ENCODE data around the gene CAVIN2. TPM values are rescaled to one million over a fixed set of nuclear protein-coding genes. Genes with fewer than 3 reads are reported as not detected.
"Not testable (repeated sequence)": the region's sequence is repeated elsewhere in the genome, so short reads cannot be mapped to it uniquely, and the experiment has no call there.

The CAVIN2 gene
- total and polyA plus RNA-seq, 7 experiments from 2014 or later, result 0.29 to 3.7 TPM; not detected in 5

- intact Hi-C loops (cut with micrococcal nuclease), result no loop called here
- ATAC-seq, result no peak
- peaks cover 0 to 14% (median 6%) of the 10 kb centered on the region in 7 donors for H3K4me1 Mint-ChIP-seq
- peaks cover 31 to 52% (median 37%) of the 10 kb centered on the region in 5 donors for H3K27me3 Mint-ChIP-seq
- Histone ChIP-seq H3K4me1 (ENCODE audit: control insufficient read depth in 2 of 2, insufficient read depth in 2 of 2, low read length in 2 of 2) (no peaks in the 10 kb centered on the region), H3K4me3 (ENCODE audit: low read length) (no peak overlapping the region), H3K27ac (ENCODE audit: low read depth, low read length) (no peak overlapping the region), H3K27me3 (ENCODE audit: control insufficient read depth in 2 of 2, insufficient read depth in 2 of 2, low read length in 2 of 2) (no peaks in the 10 kb centered on the region), H3K9me3 (ENCODE audit: control insufficient read depth in 2 of 3, low read length in 3 of 3) (no peaks in the 10 kb centered on the region), H3K36me3 (ENCODE audit: control insufficient read depth in 2 of 3, insufficient read depth in 3 of 3, low read length in 3 of 3) (no peaks in the 10 kb centered on the region)
- no peak overlapping the region for H3K27ac Mint-ChIP-seq
- CTCF ChIA-PET, result no interaction called here
- H3K36me3 Mint-ChIP-seq, result no peaks in the 10 kb centered on the region
- POLR2A ChIA-PET, result no interaction called here
- no peak for DNase-seq
- H3K9me3 Mint-ChIP-seq, result peaks cover 0 to 4% (median 0%) of the 10 kb centered on the region in 11 donors
- H3K4me3 Mint-ChIP-seq, result no peak overlapping the region
These were observed 54.8 kb downstream of the CAVIN2 start for GRCh38 chr2:191791953-191792560.

- H3K36me3 Mint-ChIP-seq, result no peaks in the 10 kb centered on the region
- no peak overlapping the region for H3K4me3 ChIP-seq (ENCODE audit: low read length)
- DNase-seq, result no peak
- H3K4me1 Mint-ChIP-seq, result peaks cover 0 to 16% (median 11%) of the 10 kb centered on the region in 7 donors
- H3K4me1 ChIP-seq (ENCODE audit: control insufficient read depth in 2 of 2, insufficient read depth in 2 of 2, low read length in 2 of 2), result no peaks in the 10 kb centered on the region
- H3K9me3 ChIP-seq (ENCODE audit: control insufficient read depth in 2 of 3, low read length in 3 of 3), result no peaks in the 10 kb centered on the region
- ChIA-PET POLR2A (no interaction called here), CTCF (no interaction called here)
- intact Hi-C loops (cut with micrococcal nuclease), result no loop called here
- no peaks in the 10 kb centered on the region for H3K36me3 ChIP-seq (ENCODE audit: control insufficient read depth in 2 of 3, insufficient read depth in 3 of 3, low read length in 3 of 3)
- H3K27ac ChIP-seq (ENCODE audit: low read depth, low read length), result no peak overlapping the region
- ATAC-seq, result no peak
- peaks cover 0 to 4% (median 0%) of the 10 kb centered on the region in 11 donors for H3K9me3 Mint-ChIP-seq
- H3K27me3 ChIP-seq (ENCODE audit: control insufficient read depth in 2 of 2, insufficient read depth in 2 of 2, low read length in 2 of 2), result no peaks in the 10 kb centered on the region
- H3K27me3 Mint-ChIP-seq, result peaks cover 31 to 52% (median 38%) of the 10 kb centered on the region in 5 donors
- H3K27ac Mint-ChIP-seq, result no peak overlapping the region
- no peak overlapping the region for H3K4me3 Mint-ChIP-seq
These were observed 56.2 kb downstream of the CAVIN2 start for GRCh38 chr2:191790737-191791136.

GRCh38 chr2:191789796-191790195, 57.1 kb downstream of the CAVIN2 start:
- intact Hi-C loops (cut with micrococcal nuclease), result no loop called here
- no peaks in the 10 kb centered on the region for H3K36me3 ChIP-seq (ENCODE audit: control insufficient read depth in 2 of 3, insufficient read depth in 3 of 3, low read length in 3 of 3)
- ATAC-seq (no peak), DNase-seq (no peak)
- no peak overlapping the region for H3K27ac ChIP-seq (ENCODE audit: low read depth, low read length)
- H3K4me3 ChIP-seq (ENCODE audit: low read length), result no peak overlapping the region
- no peaks in the 10 kb centered on the region for H3K27me3 ChIP-seq (ENCODE audit: control insufficient read depth in 2 of 2, insufficient read depth in 2 of 2, low read length in 2 of 2)
- ChIA-PET POLR2A (no interaction called here), CTCF (no interaction called here)
- Mint-ChIP-seq H3K9me3 (peaks cover 0 to 4% (median 0%) of the 10 kb centered on the region in 11 donors), H3K27me3 (peaks cover 26 to 52% (median 38%) of the 10 kb centered on the region in 5 donors), H3K4me3 (no peak overlapping the region), H3K27ac (no peak overlapping the region), H3K36me3 (no peaks in the 10 kb centered on the region), H3K4me1 (peaks cover 0 to 16% (median 11%) of the 10 kb centered on the region in 7 donors)
- H3K4me1 ChIP-seq (ENCODE audit: control insufficient read depth in 2 of 2, insufficient read depth in 2 of 2, low read length in 2 of 2), result no peaks in the 10 kb centered on the region
- no peaks in the 10 kb centered on the region for H3K9me3 ChIP-seq (ENCODE audit: control insufficient read depth in 2 of 3, low read length in 3 of 3)

- H3K4me1 Mint-ChIP-seq, result peaks cover 0 to 16% (median 11%) of the 10 kb centered on the region in 7 donors
- Histone ChIP-seq H3K36me3 (ENCODE audit: control insufficient read depth in 2 of 3, insufficient read depth in 3 of 3, low read length in 3 of 3) (no peaks in the 10 kb centered on the region), H3K27ac (ENCODE audit: low read depth, low read length) (no peak overlapping the region), H3K9me3 (ENCODE audit: control insufficient read depth in 2 of 3, low read length in 3 of 3) (no peaks in the 10 kb centered on the region), H3K4me3 (ENCODE audit: low read length) (no peak overlapping the region), H3K4me1 (ENCODE audit: control insufficient read depth in 2 of 2, insufficient read depth in 2 of 2, low read length in 2 of 2) (no peaks in the 10 kb centered on the region), H3K27me3 (ENCODE audit: control insufficient read depth in 2 of 2, insufficient read depth in 2 of 2, low read length in 2 of 2) (no peaks in the 10 kb centered on the region)
- DNase-seq, result no peak
- no peaks in the 10 kb centered on the region for H3K36me3 Mint-ChIP-seq
- no peak overlapping the region for H3K27ac Mint-ChIP-seq
- intact Hi-C loops (cut with micrococcal nuclease), result no loop called here
- POLR2A ChIA-PET, result no interaction called here
- H3K4me3 Mint-ChIP-seq, result no peak overlapping the region
- ATAC-seq, result no peak
- CTCF ChIA-PET, result interaction anchor here (1.0 kb wide), 1 partner anchor 29 kb away, joined by 3 read pairs; no protein-coding TSS in a partner anchor
- H3K9me3 Mint-ChIP-seq, result peaks cover 0 to 3% (median 0%) of the 10 kb centered on the region in 11 donors
- H3K27me3 Mint-ChIP-seq, result peaks cover 8 to 39% (median 28%) of the 10 kb centered on the region in 5 donors
These were observed 60.2 kb downstream of the CAVIN2 start for GRCh38 chr2:191786694-191787093.

GRCh38 chr2:191785651-191786050, 61.2 kb downstream of the CAVIN2 start:
- H3K27ac Mint-ChIP-seq, POLR2A ChIA-PET: not testable (repeated sequence)

More at GRCh38 chr2:191785651-191786050, 61.2 kb downstream of the CAVIN2 start:
- H3K4me3 Mint-ChIP-seq; H3K4me3 ChIP-seq (ENCODE audit: low read length); H3K4me1 ChIP-seq (ENCODE audit: control insufficient read depth in 2 of 2, insufficient read depth in 2 of 2, low read length in 2 of 2); CTCF ChIA-PET; H3K27me3 ChIP-seq (ENCODE audit: control insufficient read depth in 2 of 2, insufficient read depth in 2 of 2, low read length in 2 of 2); H3K27ac ChIP-seq (ENCODE audit: low read depth, low read length); intact Hi-C loops (cut with micrococcal nuclease); H3K9me3 ChIP-seq (ENCODE audit: control insufficient read depth in 2 of 3, low read length in 3 of 3); ATAC-seq; DNase-seq; H3K9me3 Mint-ChIP-seq; H3K36me3 ChIP-seq (ENCODE audit: control insufficient read depth in 2 of 3, insufficient read depth in 3 of 3, low read length in 3 of 3); H3K36me3 Mint-ChIP-seq: not testable (repeated sequence)
- Mint-ChIP-seq H3K4me1 (peaks cover 0 to 16% (median 11%) of the 10 kb centered on the region in 7 donors), H3K27me3 (peaks cover 8 to 37% (median 22%) of the 10 kb centered on the region in 5 donors)

Other genes starting within 250 kb of the CAVIN2 start
- 10 to 100 TPM; 24.5 to 79.5 (median 55.4) TPM for gene NABP1, start 169.0 kb downstream of the CAVIN2 start, total RNA-seq
- gene NABP1, start 169.0 kb downstream of the CAVIN2 start, polyA plus RNA-seq, result 1 to 10 TPM; 4.2 to 5.6 TPM

Data from naive thymus-derived CD4-positive, alpha-beta T cell (primary cell).